ENCODE measurements around the gene UBE2QL1.

Gene UBE2QL1

GRCh38 chr5:6424700-6425099 is 24.0 kb upstream of the UBE2QL1 start:
- in situ Hi-C loops (cut with MboI; ENCODE audit: low pct_unique_long_range_greater_than_20kb, low sequenced_read_pairs, unreplicated experiment): no loop called here
- no peak for DNase-seq (ENCODE audit: low spot score)
- no peak for TF ChIP-seq CTCF (IDR thresholded peaks at IDR 0.05; ENCODE audit: extremely low read depth, insufficient read depth, missing control alignments)

- DNase-seq (ENCODE audit: low spot score): no peak
- TF ChIP-seq CTCF (IDR thresholded peaks at IDR 0.05; ENCODE audit: extremely low read depth, insufficient read depth, missing control alignments): no peak
- in situ Hi-C loops (cut with MboI; ENCODE audit: low pct_unique_long_range_greater_than_20kb, low sequenced_read_pairs, unreplicated experiment): no loop called here
Observed at GRCh38 chr5:6427694-6428093, 21.0 kb upstream of the UBE2QL1 start.

- DNase-seq (ENCODE audit: low spot score): no peak
- in situ Hi-C loops (cut with MboI; ENCODE audit: low pct_unique_long_range_greater_than_20kb, low sequenced_read_pairs, unreplicated experiment): no loop called here
- no peak for TF ChIP-seq CTCF (IDR thresholded peaks at IDR 0.05; ENCODE audit: extremely low read depth, insufficient read depth, missing control alignments)
Observed at GRCh38 chr5:6430418-6431028, 18.1 kb upstream of the UBE2QL1 start.

GRCh38 chr5:6431214-6432195 is 17.2 kb upstream of the UBE2QL1 start:
- no peak for TF ChIP-seq CTCF (IDR thresholded peaks at IDR 0.05; ENCODE audit: extremely low read depth, insufficient read depth, missing control alignments)
- in situ Hi-C loops (cut with MboI; ENCODE audit: low pct_unique_long_range_greater_than_20kb, low sequenced_read_pairs, unreplicated experiment): no loop called here

GRCh38 chr5:6432206-6432605 is 16.5 kb upstream of the UBE2QL1 start:
- TF ChIP-seq CTCF (IDR thresholded peaks at IDR 0.05; ENCODE audit: extremely low read depth, insufficient read depth, missing control alignments): no peak
- in situ Hi-C loops (cut with MboI; ENCODE audit: low pct_unique_long_range_greater_than_20kb, low sequenced_read_pairs, unreplicated experiment): no loop called here
- DNase-seq (ENCODE audit: low spot score): no peak

More at GRCh38 chr5:6431214-6432195, 17.2 kb upstream of the UBE2QL1 start:
- no peak for DNase-seq (ENCODE audit: low spot score)

- no peak for TF ChIP-seq CTCF (IDR thresholded peaks at IDR 0.05; ENCODE audit: extremely low read depth, insufficient read depth, missing control alignments)
- in situ Hi-C loops (cut with MboI; ENCODE audit: low pct_unique_long_range_greater_than_20kb, low sequenced_read_pairs, unreplicated experiment): no loop called here
- DNase-seq (ENCODE audit: low spot score): no peak
Observed at GRCh38 chr5:6434731-6435130, 13.9 kb upstream of the UBE2QL1 start.
